Measurements from ENCODE around the gene GATA1.

DNA sequence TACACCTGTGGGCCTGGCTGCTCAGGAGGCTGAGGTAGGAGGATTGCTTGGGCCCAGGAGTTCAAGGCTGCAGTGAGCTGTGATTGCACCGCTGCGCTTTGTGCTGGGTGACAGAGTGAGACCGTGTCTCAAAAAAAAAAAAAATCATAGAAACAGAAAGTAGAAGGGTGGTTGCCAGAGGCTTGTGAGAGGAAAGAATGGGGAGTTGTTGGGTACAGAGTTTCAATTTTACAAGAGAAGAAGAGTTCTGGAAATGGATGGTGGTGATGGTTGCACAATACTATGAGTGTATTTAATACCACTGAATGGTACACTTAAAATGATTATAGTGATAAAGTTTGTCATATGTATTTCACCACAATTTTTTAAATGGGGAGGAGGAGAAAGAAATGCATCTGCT is 35.0 kb upstream of the GATA1 start:
- TF ChIP-seq, protein P1, sequence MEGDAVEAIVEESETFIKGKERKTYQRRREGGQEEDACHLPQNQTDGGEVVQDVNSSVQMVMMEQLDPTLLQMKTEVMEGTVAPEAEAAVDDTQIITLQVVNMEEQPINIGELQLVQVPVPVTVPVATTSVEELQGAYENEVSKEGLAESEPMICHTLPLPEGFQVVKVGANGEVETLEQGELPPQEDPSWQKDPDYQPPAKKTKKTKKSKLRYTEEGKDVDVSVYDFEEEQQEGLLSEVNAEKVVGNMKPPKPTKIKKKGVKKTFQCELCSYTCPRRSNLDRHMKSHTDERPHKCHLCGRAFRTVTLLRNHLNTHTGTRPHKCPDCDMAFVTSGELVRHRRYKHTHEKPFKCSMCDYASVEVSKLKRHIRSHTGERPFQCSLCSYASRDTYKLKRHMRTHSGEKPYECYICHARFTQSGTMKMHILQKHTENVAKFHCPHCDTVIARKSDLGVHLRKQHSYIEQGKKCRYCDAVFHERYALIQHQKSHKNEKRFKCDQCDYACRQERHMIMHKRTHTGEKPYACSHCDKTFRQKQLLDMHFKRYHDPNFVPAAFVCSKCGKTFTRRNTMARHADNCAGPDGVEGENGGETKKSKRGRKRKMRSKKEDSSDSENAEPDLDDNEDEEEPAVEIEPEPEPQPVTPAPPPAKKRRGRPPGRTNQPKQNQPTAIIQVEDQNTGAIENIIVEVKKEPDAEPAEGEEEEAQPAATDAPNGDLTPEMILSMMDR (IDR thresholded peaks at IDR 0.05) = no peak
- no peak for TF ChIP-seq POLR2A (IDR thresholded peaks at IDR 0.05)
